GM13976 (cell line): ENCODE results near the gene XXYLT1.
"Not testable (repeated sequence)": the region's sequence is repeated elsewhere in the genome, so short reads cannot be mapped to it uniquely, and the experiment has no call there.

Experiments used
- DNase-seq: peaks from one replicate; pipeline ENCODE4 v3.0.0; 2012; ENCODE audit warnings: low spot score
- in situ Hi-C: fragments of 300-500 bp; cut with MboI; formaldehyde crosslinking; loops from one replicate; pipeline ENCODE4 v1.12.0; 2022; ENCODE audit warnings: low sequenced_read_pairs, mixed read lengths, inconsistent platforms; ENCODE audit not compliant: unreplicated experiment
- TF ChIP-seq, protein P1 (sequence below): IDR thresholded peaks from 2 replicates; pipeline ENCODE4 v1.5.1; 2012; ENCODE audit warnings: borderline replicate concordance, mild to moderate bottlenecking; ENCODE audit not compliant: insufficient read depth; ENCODE audit errors: extremely low read depth, missing control alignments, control extremely low read depth

XXYLT1 gene

GRCh38 chr3:195224156-195224979 lies 46.6 kb downstream of the XXYLT1 start:
- DNase-seq: no peak

GRCh38 chr3:195221876-195222617 lies 48.9 kb downstream of the XXYLT1 start:
- in situ Hi-C loops: no loop called here
- TF ChIP-seq, protein P1, sequence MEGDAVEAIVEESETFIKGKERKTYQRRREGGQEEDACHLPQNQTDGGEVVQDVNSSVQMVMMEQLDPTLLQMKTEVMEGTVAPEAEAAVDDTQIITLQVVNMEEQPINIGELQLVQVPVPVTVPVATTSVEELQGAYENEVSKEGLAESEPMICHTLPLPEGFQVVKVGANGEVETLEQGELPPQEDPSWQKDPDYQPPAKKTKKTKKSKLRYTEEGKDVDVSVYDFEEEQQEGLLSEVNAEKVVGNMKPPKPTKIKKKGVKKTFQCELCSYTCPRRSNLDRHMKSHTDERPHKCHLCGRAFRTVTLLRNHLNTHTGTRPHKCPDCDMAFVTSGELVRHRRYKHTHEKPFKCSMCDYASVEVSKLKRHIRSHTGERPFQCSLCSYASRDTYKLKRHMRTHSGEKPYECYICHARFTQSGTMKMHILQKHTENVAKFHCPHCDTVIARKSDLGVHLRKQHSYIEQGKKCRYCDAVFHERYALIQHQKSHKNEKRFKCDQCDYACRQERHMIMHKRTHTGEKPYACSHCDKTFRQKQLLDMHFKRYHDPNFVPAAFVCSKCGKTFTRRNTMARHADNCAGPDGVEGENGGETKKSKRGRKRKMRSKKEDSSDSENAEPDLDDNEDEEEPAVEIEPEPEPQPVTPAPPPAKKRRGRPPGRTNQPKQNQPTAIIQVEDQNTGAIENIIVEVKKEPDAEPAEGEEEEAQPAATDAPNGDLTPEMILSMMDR: no peak
- no peak for DNase-seq

More at GRCh38 chr3:195224156-195224979, 46.6 kb downstream of the XXYLT1 start:
- TF ChIP-seq, protein P1: no peak
- in situ Hi-C loops: no loop called here

- in situ Hi-C loops: no loop called here
- DNase-seq: no peak
- TF ChIP-seq, protein P1: no peak
Measured at GRCh38 chr3:195221015-195221853, 49.7 kb downstream of the XXYLT1 start.

DNA sequence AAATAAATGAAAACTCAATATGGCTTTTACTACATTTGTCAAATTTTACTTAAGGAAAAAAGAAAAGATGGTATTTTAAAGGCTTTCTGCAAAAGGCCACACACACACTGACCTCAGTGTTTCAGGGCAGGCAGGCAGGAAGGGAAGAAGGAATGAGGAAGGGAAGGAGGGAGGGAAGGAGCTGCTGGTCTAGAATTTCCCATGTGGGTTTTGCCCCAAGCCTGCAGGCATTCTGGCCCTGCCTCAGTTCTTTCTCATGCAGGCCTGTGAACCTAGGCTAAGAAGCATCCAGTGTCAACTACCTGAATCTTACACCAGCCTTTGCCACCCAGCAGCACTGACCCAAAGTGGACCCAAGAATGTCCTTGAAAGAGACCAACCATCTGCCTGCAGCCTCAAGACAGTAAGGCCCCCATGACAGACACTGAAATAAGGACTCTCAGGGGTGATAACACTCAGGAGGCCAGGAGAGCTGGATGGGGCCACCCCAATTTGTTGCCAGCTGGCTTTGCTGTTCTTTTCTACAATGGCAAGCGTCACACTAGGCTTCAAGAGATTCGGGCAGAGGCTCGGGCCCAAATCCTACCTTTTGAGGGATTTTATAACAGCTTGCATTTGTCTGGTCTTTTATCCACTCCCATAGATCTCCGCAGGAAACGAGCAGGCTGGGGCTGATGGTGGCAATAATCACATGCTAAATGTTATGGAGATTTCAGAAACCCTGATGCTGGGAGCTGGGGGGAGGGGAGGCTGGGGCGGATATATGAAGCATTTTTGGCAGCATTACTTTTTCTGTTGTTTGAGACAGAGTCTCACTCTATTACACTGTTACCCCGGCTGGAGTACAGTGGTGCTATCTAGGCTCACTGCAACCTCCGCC lies 51.4 kb downstream of the XXYLT1 start:
- in situ Hi-C loops: no loop called here
- TF ChIP-seq, protein P1: no peak
- DNase-seq: no peak

GRCh38 chr3:195218331-195218730 lies 52.6 kb downstream of the XXYLT1 start:
- DNase-seq, in situ Hi-C loops: not testable (repeated sequence)

DNA sequence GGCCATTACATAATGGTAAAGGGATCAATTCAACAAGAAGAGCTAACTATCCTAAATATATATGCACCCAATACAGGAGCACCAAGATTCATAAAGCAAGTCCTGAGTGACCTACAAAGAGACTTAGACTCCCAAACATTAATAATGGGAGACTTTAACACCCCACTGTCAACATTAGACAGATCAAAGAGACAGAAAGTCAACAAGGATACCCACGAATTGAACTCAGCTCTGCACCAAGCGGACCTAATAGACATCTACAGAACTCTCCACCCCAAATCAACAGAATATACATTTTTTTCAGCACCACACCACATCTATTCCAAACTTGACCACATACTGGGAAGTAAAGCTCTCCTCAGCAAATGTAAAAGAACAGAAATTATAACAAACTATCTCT lies 55.4 kb downstream of the XXYLT1 start:
- DNase-seq, in situ Hi-C loops: not testable (repeated sequence)

GRCh38 chr3:195214381-195214780 lies 56.6 kb downstream of the XXYLT1 start:
- TF ChIP-seq, protein P1: no peak
- no peak for DNase-seq
- in situ Hi-C loops: no loop called here
